GM19328 (cell line): Measurements from ENCODE around the gene KANSL1.

Experiments used
- ATAC-seq: cut with Tn5 transposase; IDR thresholded peaks from one replicate; pipeline ENCODE4 v1.9.1; 2021; ENCODE audit warnings: mild to moderate bottlenecking, moderate library complexity; ENCODE audit not compliant: unreplicated experiment

The KANSL1 gene

GRCh38 chr17:46045639-46046038, 147.6 kb downstream of the KANSL1 start:
- no peak for ATAC-seq

- ATAC-seq, result no peak
Measured at GRCh38 chr17:46044989-46045388, 148.2 kb downstream of the KANSL1 start.

GRCh38 chr17:46044286-46044928, 148.8 kb downstream of the KANSL1 start:
- ATAC-seq, result no peak

- no peak for ATAC-seq
Measured at GRCh38 chr17:46043606-46044005, 149.6 kb downstream of the KANSL1 start.

- ATAC-seq, result no peak
Measured at GRCh38 chr17:46042925-46043324, 150.3 kb downstream of the KANSL1 start.

- no peak for ATAC-seq
Measured at GRCh38 chr17:46042246-46042645, 151.0 kb downstream of the KANSL1 start.

GRCh38 chr17:46039592-46040186, 153.5 kb downstream of the KANSL1 start:
- no peak for ATAC-seq

- no peak for ATAC-seq
Measured at GRCh38 chr17:46038937-46039336, 154.3 kb downstream of the KANSL1 start.

GRCh38 chr17:46038414-46038813, 154.8 kb downstream of the KANSL1 start:
- no peak for ATAC-seq

GRCh38 chr17:46037722-46038255, 155.4 kb downstream of the KANSL1 start:
- no peak for ATAC-seq

- ATAC-seq, result no peak
Measured at GRCh38 chr17:46036491-46036890, 156.7 kb downstream of the KANSL1 start.

- ATAC-seq, result no peak
Measured at GRCh38 chr17:46035112-46035818, 158.0 kb downstream of the KANSL1 start.

GRCh38 chr17:46033392-46033791, 159.8 kb downstream of the KANSL1 start:
- ATAC-seq, result no peak

GRCh38 chr17:46032909-46033308, 160.3 kb downstream of the KANSL1 start:
- no peak for ATAC-seq

- no peak for ATAC-seq
Measured at GRCh38 chr17:46031920-46032319, 161.3 kb downstream of the KANSL1 start.

- ATAC-seq, result no peak
Measured at GRCh38 chr17:46031440-46031839, 161.8 kb downstream of the KANSL1 start.

GRCh38 chr17:46030752-46031151, 162.5 kb downstream of the KANSL1 start:
- ATAC-seq, result no peak

GRCh38 chr17:46029627-46030026, 163.6 kb downstream of the KANSL1 start:
- ATAC-seq, result no peak

- ATAC-seq, result no peak
Measured at GRCh38 chr17:46028981-46029565, 164.2 kb downstream of the KANSL1 start.

GRCh38 chr17:46028374-46028773, 164.9 kb downstream of the KANSL1 start:
- no peak for ATAC-seq

GRCh38 chr17:46027976-46028325, 165.3 kb downstream of the KANSL1 start:
- ATAC-seq, result no peak
